Activated T-helper 2 cell treated with anti-CD3 and anti-CD28 coated beads, Interferon-gamma antibody, Interleukin-2, Interleukin-4, amounts not matched to agents 10 μg/mL and 5 μg/mL and 100 μg/mL, durations not matched to agents 14 hours and 24 hours and 36 hours (primary cell): ENCODE results near the gene ACBD6. TPM values are rescaled to one million over a fixed set of nuclear protein-coding genes. Genes with fewer than 3 reads are reported as not detected.

Source experiments
- DNase-seq: peaks from one replicate; pipeline ENCODE4 v3.0.0; 2021; ENCODE audit warnings: low spot score
- H3K27ac Mint-ChIP-seq: one replicate; pipeline ENCODE4 v1.8.0; 2021; ENCODE audit warnings: mixed read lengths
- H3K27me3 Mint-ChIP-seq: one replicate; pipeline ENCODE4 v1.8.0; 2021; ENCODE audit warnings: low read depth, mixed read lengths
- H3K36me3 Mint-ChIP-seq: one replicate; pipeline ENCODE4 v1.8.0; 2021; ENCODE audit warnings: low read depth, mixed read lengths
- H3K4me1 Mint-ChIP-seq: one replicate; pipeline ENCODE4 v1.8.0; 2021; ENCODE audit warnings: low read depth, mixed read lengths
- H3K4me3 Mint-ChIP-seq: one replicate; pipeline ENCODE4 v1.8.0; 2021; ENCODE audit warnings: low read depth, mild to moderate bottlenecking, moderate library complexity, mixed read lengths
- H3K9me3 Mint-ChIP-seq: one replicate; pipeline ENCODE4 v1.8.0; 2021; ENCODE audit warnings: mixed read lengths
- intact Hi-C: fragments of 100-400 bp; cut with micrococcal nuclease; formaldehyde crosslinking; loops from one replicate; pipeline ENCODE4 v1.15.1; 2023
- total RNA-seq: library from RNA; stranded (reverse); gene quantifications from 2 replicates; pipeline ENCODE4 v1.2.3, GENCODE V29; 2022

The ACBD6 gene
- total RNA-seq, 1 donor from 2014 or later = 48.9 TPM

GRCh38 chr1:180270530-180271271 lies 231.7 kb downstream of the ACBD6 start:
- Mint-ChIP-seq H3K27me3 (no peaks in the 10 kb centered on the region), H3K4me1 (no peaks in the 10 kb centered on the region), H3K4me3 (no peak overlapping the region), H3K27ac (no peak overlapping the region), H3K9me3 (no peaks in the 10 kb centered on the region), H3K36me3 (peaks cover 5% of the 10 kb centered on the region)
- intact Hi-C loops = no loop called here
- DNase-seq = no peak

DNA sequence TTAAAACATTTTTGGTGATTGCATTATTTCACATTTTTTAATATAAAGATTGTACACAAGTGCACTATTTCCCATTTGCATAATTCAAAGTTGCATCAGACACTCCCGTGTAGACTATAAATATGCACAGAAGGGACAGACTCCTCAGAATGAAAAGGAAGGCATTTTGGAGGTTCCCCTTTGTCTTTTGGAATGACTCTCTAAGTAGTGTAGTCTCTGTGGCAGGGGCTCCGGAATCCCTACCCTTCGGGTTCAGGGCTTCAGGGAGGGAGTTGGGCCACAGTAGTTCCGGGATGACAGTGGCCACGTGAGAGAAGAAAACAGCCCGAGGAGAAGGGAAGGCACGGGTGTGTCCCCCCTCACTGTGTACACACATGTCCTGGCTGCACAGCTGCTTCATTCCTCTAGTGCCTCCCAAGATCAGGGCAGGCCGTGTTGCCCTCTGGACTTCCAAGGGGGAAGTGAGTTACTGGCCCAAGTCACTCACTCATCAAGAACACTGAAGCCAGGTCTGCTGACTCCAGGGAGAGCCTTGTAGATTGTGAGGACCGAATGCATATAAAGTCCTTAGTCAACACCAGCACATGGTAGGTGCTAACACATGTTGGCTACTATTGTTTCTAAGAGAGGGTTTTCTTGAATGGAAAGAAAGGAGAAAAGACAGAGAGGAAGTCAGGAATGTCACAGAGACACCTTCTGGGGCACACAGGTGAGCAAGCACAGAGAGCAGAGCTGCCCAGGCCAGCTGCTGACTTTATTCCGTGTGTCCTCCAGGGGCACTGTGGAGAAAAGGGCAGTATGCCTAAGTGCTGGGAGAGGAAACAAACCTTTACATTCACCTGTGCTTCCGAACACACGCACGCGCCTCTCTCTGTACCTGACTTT lies 232.5 kb downstream of the ACBD6 start:
- H3K36me3 Mint-ChIP-seq = peaks cover 2% of the 10 kb centered on the region
- H3K9me3 Mint-ChIP-seq = no peaks in the 10 kb centered on the region
- no peaks in the 10 kb centered on the region for H3K4me1 Mint-ChIP-seq
- no peak overlapping the region for H3K27ac Mint-ChIP-seq
- H3K4me3 Mint-ChIP-seq = no peak overlapping the region
- DNase-seq = no peak
- intact Hi-C loops = no loop called here
- no peaks in the 10 kb centered on the region for H3K27me3 Mint-ChIP-seq

- no peaks in the 10 kb centered on the region for H3K4me1 Mint-ChIP-seq
- no peaks in the 10 kb centered on the region for H3K27me3 Mint-ChIP-seq
- no peak for DNase-seq
- no peak overlapping the region for H3K27ac Mint-ChIP-seq
- H3K9me3 Mint-ChIP-seq = no peaks in the 10 kb centered on the region
- H3K4me3 Mint-ChIP-seq = no peak overlapping the region
- intact Hi-C loops = no loop called here
- no peaks in the 10 kb centered on the region for H3K36me3 Mint-ChIP-seq
Observed at GRCh38 chr1:180268556-180269075, 233.8 kb downstream of the ACBD6 start.

GRCh38 chr1:180267761-180268555 lies 234.4 kb downstream of the ACBD6 start:
- no peak overlapping the region for H3K27ac Mint-ChIP-seq
- H3K4me3 Mint-ChIP-seq = no peak overlapping the region
- H3K27me3 Mint-ChIP-seq = no peaks in the 10 kb centered on the region
- no peak for DNase-seq
- intact Hi-C loops = no loop called here
- H3K4me1 Mint-ChIP-seq = no peaks in the 10 kb centered on the region
- H3K36me3 Mint-ChIP-seq = no peaks in the 10 kb centered on the region
- no peaks in the 10 kb centered on the region for H3K9me3 Mint-ChIP-seq

- intact Hi-C loops = no loop called here
- Mint-ChIP-seq H3K9me3 (no peaks in the 10 kb centered on the region), H3K4me1 (no peaks in the 10 kb centered on the region)
Observed at GRCh38 chr1:180267211-180267561, 235.2 kb downstream of the ACBD6 start.

DNA sequence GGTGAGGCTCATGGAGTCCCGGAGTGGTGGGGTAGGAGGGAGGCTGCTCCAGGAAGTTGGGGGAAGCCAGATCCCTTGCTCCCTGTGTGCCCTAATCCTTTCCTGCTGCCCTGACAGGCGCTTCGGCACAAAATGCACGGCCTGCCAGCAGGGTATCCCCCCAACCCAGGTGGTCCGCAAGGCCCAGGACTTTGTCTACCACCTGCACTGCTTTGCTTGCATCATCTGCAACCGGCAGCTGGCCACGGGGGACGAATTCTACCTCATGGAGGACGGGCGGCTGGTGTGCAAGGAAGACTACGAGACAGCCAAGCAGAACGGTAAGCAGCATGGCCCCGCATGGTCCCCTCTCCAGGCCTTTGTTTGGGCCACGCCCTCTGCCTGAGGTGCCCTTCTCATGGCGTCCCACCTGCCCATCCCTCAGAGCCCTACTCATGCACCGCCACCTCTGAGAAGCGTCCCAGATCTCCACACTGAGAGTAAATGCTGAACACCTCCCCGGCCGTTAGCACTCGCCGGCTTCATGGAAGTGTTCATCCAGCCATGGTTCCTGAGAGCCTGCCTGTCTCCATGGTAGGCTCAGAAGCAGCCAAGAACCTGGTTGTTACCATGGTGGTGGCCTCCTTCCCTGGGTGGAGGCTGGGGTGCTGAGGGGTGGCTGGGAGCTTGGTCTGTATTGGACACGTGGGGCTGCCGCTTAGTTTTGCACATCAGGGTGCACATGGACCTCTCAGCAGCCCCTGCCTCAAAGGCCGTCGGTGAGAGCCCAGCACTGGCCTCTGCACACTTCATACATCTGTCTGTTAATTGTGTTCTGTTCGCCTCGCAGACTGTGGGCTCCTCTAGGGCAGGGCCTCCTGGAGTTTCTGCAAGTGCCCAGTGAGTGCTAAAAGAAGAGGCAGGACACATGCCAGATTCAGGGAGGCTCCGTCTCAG lies 235.8 kb downstream of the ACBD6 start:
- DNase-seq = no peak
- H3K9me3 Mint-ChIP-seq = no peaks in the 10 kb centered on the region
- no peak overlapping the region for H3K27ac Mint-ChIP-seq
- H3K4me3 Mint-ChIP-seq = no peak overlapping the region
- intact Hi-C loops = no loop called here
- no peaks in the 10 kb centered on the region for H3K27me3 Mint-ChIP-seq
- no peaks in the 10 kb centered on the region for H3K4me1 Mint-ChIP-seq
- no peaks in the 10 kb centered on the region for H3K36me3 Mint-ChIP-seq

More at GRCh38 chr1:180267211-180267561, 235.2 kb downstream of the ACBD6 start:
- Mint-ChIP-seq H3K36me3 (no peaks in the 10 kb centered on the region), H3K27ac (no peak overlapping the region), H3K27me3 (no peaks in the 10 kb centered on the region), H3K4me3 (no peak overlapping the region)
- DNase-seq = no peak

GRCh38 chr1:180265871-180266270 lies 236.5 kb downstream of the ACBD6 start:
- no peaks in the 10 kb centered on the region for H3K9me3 Mint-ChIP-seq
- no peak overlapping the region for H3K27ac Mint-ChIP-seq
- no peaks in the 10 kb centered on the region for H3K4me1 Mint-ChIP-seq
- intact Hi-C loops = no loop called here
- H3K4me3 Mint-ChIP-seq = no peak overlapping the region
- no peaks in the 10 kb centered on the region for H3K27me3 Mint-ChIP-seq
- H3K36me3 Mint-ChIP-seq = no peaks in the 10 kb centered on the region
- no peak for DNase-seq

GRCh38 chr1:180265201-180265600 lies 237.2 kb downstream of the ACBD6 start:
- intact Hi-C loops = no loop called here
- H3K27me3 Mint-ChIP-seq = no peaks in the 10 kb centered on the region
- H3K4me3 Mint-ChIP-seq = no peak overlapping the region
- no peak for DNase-seq
- H3K4me1 Mint-ChIP-seq = no peaks in the 10 kb centered on the region
- H3K36me3 Mint-ChIP-seq = no peaks in the 10 kb centered on the region
- H3K27ac Mint-ChIP-seq = no peak overlapping the region
- no peaks in the 10 kb centered on the region for H3K9me3 Mint-ChIP-seq

- H3K36me3 Mint-ChIP-seq = no peaks in the 10 kb centered on the region
- no peaks in the 10 kb centered on the region for H3K27me3 Mint-ChIP-seq
- H3K4me1 Mint-ChIP-seq = no peaks in the 10 kb centered on the region
- no peaks in the 10 kb centered on the region for H3K9me3 Mint-ChIP-seq
- no peak for DNase-seq
- intact Hi-C loops = no loop called here
- H3K4me3 Mint-ChIP-seq = no peak overlapping the region
- H3K27ac Mint-ChIP-seq = no peak overlapping the region
Observed at GRCh38 chr1:180264595-180264994, 237.8 kb downstream of the ACBD6 start.

DNA sequence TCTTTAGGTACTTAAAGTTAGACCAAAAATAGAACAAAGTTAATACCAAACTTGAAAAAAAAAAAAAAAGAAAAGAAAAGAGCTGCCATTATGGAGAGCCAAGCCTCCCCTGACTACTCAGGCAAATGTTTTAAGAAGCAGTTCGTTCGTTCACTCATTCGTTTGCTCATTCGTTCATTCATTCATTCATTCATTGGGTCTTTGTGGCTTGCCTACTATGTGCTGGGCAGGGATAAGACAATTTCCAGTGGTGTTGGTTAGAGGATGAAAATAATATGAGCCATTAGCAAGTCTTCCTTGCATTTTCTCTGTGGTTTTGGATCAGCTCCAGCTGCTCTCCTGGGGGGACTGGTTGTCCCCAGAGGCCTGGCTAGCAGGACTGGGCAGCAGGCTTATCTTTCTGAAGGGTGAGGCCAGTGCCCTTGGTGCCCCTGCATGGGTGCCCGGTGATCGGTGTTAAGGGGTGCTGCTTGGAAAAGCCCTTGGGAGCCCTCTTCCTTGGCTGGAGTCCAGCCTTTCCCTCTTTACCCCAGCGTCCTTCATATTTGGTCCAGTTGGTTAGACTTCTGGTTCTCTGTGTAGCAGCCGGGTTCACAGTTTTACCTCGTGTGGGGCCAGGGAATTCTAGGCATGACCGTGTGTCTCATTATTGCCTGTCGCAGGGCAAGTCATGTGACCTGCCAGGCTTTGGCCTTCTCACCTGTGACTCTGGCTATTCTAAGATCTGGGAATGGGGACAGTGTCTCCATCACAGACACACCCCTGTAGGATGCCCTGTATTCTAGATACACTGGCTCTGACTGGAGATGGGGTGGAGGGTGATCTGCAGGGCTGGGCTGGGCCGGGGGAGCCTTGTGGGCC lies 239.5 kb downstream of the ACBD6 start:
- Mint-ChIP-seq H3K27me3 (no peaks in the 10 kb centered on the region), H3K4me3 (no peak overlapping the region), H3K4me1 (no peaks in the 10 kb centered on the region), H3K27ac (no peak overlapping the region), H3K36me3 (no peaks in the 10 kb centered on the region), H3K9me3 (no peaks in the 10 kb centered on the region)
- no peak for DNase-seq
- intact Hi-C loops = no loop called here

- H3K9me3 Mint-ChIP-seq = no peaks in the 10 kb centered on the region
- DNase-seq = no peak
- no peak overlapping the region for H3K27ac Mint-ChIP-seq
- H3K27me3 Mint-ChIP-seq = no peaks in the 10 kb centered on the region
- H3K4me1 Mint-ChIP-seq = no peaks in the 10 kb centered on the region
- H3K4me3 Mint-ChIP-seq = no peak overlapping the region
- H3K36me3 Mint-ChIP-seq = no peaks in the 10 kb centered on the region
- intact Hi-C loops = no loop called here
Observed at GRCh38 chr1:180261524-180262155, 240.7 kb downstream of the ACBD6 start.
